ENCODE data around the gene SLC16A12.

DNA sequence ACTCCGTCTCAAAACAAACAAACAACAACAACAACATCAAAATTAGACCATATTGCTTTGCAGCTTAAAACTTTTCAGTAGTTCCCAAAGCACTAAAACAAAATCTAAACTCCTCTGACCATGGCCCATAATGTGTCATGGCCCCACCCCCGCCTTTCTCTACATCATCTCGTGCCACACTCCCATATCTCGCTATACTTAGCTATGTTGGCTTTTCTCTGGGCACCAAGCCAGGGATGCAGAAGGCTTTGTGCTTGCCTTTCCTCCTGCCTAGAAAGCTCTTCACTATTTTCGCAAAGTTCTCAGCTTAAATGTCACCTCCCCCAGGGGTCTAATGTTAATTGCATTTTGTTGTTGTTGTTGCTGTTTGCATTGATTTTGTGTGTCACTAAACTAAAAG is 15.1 kb upstream of the SLC16A12 start:
- TF ChIP-seq, protein P1, sequence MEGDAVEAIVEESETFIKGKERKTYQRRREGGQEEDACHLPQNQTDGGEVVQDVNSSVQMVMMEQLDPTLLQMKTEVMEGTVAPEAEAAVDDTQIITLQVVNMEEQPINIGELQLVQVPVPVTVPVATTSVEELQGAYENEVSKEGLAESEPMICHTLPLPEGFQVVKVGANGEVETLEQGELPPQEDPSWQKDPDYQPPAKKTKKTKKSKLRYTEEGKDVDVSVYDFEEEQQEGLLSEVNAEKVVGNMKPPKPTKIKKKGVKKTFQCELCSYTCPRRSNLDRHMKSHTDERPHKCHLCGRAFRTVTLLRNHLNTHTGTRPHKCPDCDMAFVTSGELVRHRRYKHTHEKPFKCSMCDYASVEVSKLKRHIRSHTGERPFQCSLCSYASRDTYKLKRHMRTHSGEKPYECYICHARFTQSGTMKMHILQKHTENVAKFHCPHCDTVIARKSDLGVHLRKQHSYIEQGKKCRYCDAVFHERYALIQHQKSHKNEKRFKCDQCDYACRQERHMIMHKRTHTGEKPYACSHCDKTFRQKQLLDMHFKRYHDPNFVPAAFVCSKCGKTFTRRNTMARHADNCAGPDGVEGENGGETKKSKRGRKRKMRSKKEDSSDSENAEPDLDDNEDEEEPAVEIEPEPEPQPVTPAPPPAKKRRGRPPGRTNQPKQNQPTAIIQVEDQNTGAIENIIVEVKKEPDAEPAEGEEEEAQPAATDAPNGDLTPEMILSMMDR (conservative IDR thresholded peaks at IDR 0.05 in 1 of 2, IDR thresholded peaks at IDR 0.05 in 1 of 2; ENCODE audit: low read depth in 1 of 2, low read length in 2 of 2): no peak
- no peak for TF ChIP-seq EZH2 (IDR thresholded peaks at IDR 0.05; ENCODE audit: low read length, missing control alignments)
